ENCODE results near the gene PON2. TPM values are rescaled to one million over a fixed set of nuclear protein-coding genes. Genes with fewer than 3 reads are reported as not detected.

The PON2 gene
- total RNA-seq, 4 donors from 2014 or later, result 48.2 to 67.3 (median 55.4) TPM

DNA sequence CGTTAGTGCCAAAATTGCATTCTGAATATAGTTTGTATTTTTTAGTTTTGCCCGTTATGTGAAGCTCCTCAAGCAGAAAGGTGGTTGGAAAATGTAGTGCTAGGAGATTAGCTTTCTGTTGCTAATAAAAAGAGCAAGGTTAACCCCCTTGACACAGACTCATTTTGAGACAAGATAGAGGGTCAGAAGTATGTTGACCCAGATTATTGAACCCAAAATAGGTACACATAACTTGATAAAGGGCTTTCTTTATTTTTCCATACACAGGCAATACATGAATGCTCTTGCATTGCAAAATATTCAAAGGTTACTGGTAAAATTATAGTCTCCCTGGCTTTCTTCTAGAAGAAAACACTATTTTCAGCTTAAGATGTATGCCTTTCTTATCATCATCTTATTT is 10.0 kb upstream of the PON2 start:
- Histone ChIP-seq H3K27me3 (no peaks in the 10 kb centered on the region), H3K27ac (replicated peaks in 1 of 4) (no peak overlapping the region), H3K9me3 (no peaks in the 10 kb centered on the region), H3K36me3 (no peaks in the 10 kb centered on the region), H3K4me1 (no peaks in the 10 kb centered on the region), H3K4me3 (no peak overlapping the region)
- 65% methylated on average over 2 of the region's 2 CpGs for WGBS
- TF ChIP-seq EP300 (IDR thresholded peaks at IDR 0.05) (no peak), POLR2AphosphoS5 (IDR thresholded peaks at IDR 0.05) (no peak), POLR2A (IDR thresholded peaks at IDR 0.05; ENCODE audit: low read depth) (no peak)
- TF ChIP-seq, protein P1, sequence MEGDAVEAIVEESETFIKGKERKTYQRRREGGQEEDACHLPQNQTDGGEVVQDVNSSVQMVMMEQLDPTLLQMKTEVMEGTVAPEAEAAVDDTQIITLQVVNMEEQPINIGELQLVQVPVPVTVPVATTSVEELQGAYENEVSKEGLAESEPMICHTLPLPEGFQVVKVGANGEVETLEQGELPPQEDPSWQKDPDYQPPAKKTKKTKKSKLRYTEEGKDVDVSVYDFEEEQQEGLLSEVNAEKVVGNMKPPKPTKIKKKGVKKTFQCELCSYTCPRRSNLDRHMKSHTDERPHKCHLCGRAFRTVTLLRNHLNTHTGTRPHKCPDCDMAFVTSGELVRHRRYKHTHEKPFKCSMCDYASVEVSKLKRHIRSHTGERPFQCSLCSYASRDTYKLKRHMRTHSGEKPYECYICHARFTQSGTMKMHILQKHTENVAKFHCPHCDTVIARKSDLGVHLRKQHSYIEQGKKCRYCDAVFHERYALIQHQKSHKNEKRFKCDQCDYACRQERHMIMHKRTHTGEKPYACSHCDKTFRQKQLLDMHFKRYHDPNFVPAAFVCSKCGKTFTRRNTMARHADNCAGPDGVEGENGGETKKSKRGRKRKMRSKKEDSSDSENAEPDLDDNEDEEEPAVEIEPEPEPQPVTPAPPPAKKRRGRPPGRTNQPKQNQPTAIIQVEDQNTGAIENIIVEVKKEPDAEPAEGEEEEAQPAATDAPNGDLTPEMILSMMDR (IDR thresholded peaks at IDR 0.05), result no peak
- intact Hi-C loops (cut with DNase I), result no loop called here
- DNase-seq (ENCODE audit: extremely low spot score), result no peak

DNA sequence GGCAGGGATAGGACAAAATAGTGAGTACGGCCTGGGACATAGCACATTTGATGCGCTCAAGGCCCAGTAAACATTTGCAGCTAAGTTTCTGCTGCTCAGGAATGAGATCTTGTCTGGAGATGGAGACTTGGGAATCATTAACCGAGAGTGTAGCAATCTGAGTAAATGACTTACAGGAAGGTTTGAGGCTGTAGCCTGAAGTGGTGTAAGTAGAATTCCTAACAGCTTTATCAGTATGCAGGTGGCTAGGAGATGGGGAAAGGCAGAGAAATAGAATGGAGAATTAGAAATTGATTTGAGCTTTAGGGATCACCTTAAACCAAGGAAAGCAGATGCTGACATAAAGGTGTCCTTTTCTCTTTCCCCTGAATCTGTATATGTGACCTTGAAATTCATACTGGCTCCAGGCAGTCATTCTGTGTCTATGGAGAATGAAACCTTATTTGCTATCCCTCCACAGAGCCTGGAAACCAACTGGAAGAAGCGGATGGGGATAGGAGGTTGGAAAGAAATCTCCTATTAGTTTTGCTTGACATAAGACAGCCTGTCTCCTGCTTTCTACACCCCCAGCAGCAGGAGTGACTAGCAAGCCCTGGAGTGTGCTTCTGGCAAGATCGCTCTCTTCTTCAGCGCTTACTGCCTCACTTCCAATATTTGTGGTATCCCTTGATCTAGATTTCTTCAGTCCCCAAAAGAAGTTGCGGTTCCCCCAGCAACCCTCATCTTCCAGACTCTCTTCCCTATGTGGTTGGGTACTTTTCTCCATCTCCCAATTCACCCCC is 6.4 kb upstream of the PON2 start:
- intact Hi-C loops (cut with DNase I), result no loop called here
- TF ChIP-seq EP300 (IDR thresholded peaks at IDR 0.05), result no peak
- no peak for TF ChIP-seq POLR2A (IDR thresholded peaks at IDR 0.05; ENCODE audit: low read depth)
- TF ChIP-seq, protein P1 (IDR thresholded peaks at IDR 0.05), result no peak
- no peak for TF ChIP-seq POLR2AphosphoS5 (IDR thresholded peaks at IDR 0.05)
- no peaks in the 10 kb centered on the region for H3K4me1 ChIP-seq
- H3K27me3 ChIP-seq, result no peaks in the 10 kb centered on the region
- H3K36me3 ChIP-seq, result no peaks in the 10 kb centered on the region
- no peaks in the 10 kb centered on the region for H3K9me3 ChIP-seq
- H3K4me3 ChIP-seq, result no peak overlapping the region
- no peak overlapping the region for H3K27ac ChIP-seq (replicated peaks in 1 of 4)
- peak; percentile 80 for DNase-seq (ENCODE audit: extremely low spot score)
- 80% methylated on average over 7 of the region's 7 CpGs for WGBS

DNA sequence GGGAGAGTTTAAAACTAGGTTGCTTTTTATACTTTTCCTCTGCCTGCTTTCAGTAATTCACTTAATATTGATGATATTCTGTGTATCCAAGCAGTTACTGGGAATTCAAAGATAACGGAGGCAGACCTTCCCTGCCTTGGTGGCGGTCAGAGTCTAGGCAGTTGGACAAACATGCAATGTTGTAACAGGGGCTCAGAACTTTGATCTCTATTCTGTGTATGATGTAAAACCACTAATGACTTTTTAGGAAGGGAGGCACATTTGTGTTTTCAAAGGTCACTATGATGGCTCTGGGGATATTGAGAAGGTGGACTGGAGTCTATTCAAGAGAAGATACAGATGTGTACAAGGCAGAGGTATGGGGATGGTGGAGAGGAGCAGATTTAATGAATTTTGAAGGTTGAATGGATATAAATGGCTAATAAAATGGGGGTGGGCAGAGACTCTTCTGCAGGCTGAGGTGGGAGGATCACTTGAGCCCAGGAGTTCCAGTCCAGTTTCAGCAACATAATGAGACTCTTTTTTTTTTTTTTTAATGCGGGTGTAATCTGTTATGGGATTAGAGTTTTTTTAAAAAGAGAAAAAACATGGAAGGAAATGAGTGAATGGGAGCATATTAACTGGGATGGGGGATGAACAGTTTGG is 5.7 kb upstream of the PON2 start:
- no peak for DNase-seq (ENCODE audit: extremely low spot score)
- TF ChIP-seq POLR2A (IDR thresholded peaks at IDR 0.05; ENCODE audit: low read depth) (no peak), EP300 (IDR thresholded peaks at IDR 0.05) (no peak), POLR2AphosphoS5 (IDR thresholded peaks at IDR 0.05) (no peak)
- TF ChIP-seq, protein P1 (IDR thresholded peaks at IDR 0.05), result no peak
- Histone ChIP-seq H3K36me3 (no peaks in the 10 kb centered on the region), H3K4me1 (peaks cover 0 to 4% (median under 1%) of the 10 kb centered on the region in 4 donors), H3K27ac (replicated peaks in 1 of 4) (no peak overlapping the region), H3K4me3 (no peak overlapping the region), H3K27me3 (no peaks in the 10 kb centered on the region), H3K9me3 (no peaks in the 10 kb centered on the region)
- 95% methylated on average over 3 of the region's 3 CpGs for WGBS
- intact Hi-C loops (cut with DNase I), result no loop called here

DNA sequence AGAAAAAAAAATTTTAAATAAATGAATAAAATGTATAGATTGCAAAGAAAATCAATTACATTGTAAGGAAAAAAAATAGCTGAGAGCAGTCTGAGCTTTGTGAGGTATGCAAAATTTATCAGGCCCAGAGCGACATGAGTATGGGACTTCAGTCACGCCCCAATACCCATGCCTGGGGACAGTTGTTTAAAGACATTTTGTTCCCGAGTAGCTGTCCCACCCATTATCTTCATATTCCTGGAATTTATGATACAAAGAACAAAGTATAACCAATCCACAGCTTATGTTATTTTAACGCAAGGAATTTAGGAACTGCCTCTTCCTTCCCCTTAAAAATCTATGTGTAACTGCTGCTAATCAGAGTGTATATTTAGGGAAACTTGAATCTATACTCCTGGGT is 1.6 kb upstream of the PON2 start:
- WGBS, result 75% methylated on average over 4 of the region's 4 CpGs
- intact Hi-C loops (cut with DNase I), result no loop called here
- no peak overlapping the region for H3K4me3 ChIP-seq
- H3K9me3 ChIP-seq, result no peaks in the 10 kb centered on the region
- H3K36me3 ChIP-seq, result no peaks in the 10 kb centered on the region
- H3K27ac ChIP-seq (replicated peaks in 1 of 4), result no peak overlapping the region
- TF ChIP-seq, protein P1 (IDR thresholded peaks at IDR 0.05), result no peak
- TF ChIP-seq POLR2AphosphoS5 (IDR thresholded peaks at IDR 0.05) (no peak), EP300 (IDR thresholded peaks at IDR 0.05) (no peak), POLR2A (IDR thresholded peaks at IDR 0.05; ENCODE audit: low read depth) (no peak)
- peaks cover 7 to 18% (median 15%) of the 10 kb centered on the region in 4 donors for H3K4me1 ChIP-seq
- DNase-seq (ENCODE audit: extremely low spot score), result no peak
- no peaks in the 10 kb centered on the region for H3K27me3 ChIP-seq

Data from esophagus muscularis mucosa (tissue), 4 donors.